Activated CD8-positive, alpha-beta memory T cell treated with anti-CD3 and anti-CD28 coated beads for 1 hour (primary cell): ENCODE data around the gene YY1AP1.
A peak's percentile ranks its signal among the peaks of the same experiment; 100 is the strongest.
"Not testable (repeated sequence)": the region's sequence is repeated elsewhere in the genome, so short reads cannot be mapped to it uniquely, and the experiment has no call there.

Experiments
- DNase-seq, 2 donors: peaks; one replicate each; pipeline ENCODE4 v3.0.0-alpha.2; 2020; ENCODE audit warnings: low read depth in 1 of 2; ENCODE audit errors: extremely low read depth in 1 of 2

Gene YY1AP1

DNA sequence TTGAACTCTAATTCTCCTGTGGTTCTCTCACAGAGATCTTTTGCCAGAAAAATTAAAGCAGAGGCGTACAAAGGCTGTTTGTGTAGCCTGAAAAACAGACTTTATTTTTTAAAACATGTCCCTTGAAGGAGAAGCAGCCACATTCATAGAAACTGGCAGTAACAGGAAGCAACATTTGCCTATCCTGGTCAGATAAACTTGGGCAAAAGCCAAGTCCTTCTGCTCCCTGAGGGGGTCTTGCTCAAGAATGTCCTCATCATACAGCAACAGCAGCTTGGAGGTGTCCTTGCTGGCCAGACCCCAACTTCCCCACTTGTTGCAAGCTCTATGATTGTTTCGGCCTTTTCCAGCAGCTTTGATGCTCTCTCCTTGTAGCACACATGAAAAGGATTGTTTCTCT lies 42.3 kb downstream of the YY1AP1 start:
- DNase-seq: no peak

DNA sequence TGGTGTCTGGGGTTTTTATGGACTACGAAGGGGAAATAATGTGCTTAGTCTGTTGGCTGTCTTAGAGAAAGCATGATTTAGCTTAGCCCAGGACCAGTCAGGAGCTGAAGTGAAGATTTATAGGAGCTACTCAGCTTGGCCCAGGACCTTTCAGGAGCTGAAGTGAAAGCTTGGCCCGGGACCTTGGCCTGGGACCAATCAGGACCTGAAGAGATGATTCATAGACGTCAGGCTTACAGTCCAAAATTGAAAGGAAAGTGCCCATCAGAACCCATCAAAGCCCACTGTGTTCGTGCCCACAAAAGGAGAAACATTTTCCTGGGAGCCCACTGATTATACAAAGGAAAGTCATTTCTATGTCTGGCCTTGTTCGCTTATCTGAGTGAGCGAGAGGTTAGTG lies 42.9 kb downstream of the YY1AP1 start:
- no peak for DNase-seq

DNA sequence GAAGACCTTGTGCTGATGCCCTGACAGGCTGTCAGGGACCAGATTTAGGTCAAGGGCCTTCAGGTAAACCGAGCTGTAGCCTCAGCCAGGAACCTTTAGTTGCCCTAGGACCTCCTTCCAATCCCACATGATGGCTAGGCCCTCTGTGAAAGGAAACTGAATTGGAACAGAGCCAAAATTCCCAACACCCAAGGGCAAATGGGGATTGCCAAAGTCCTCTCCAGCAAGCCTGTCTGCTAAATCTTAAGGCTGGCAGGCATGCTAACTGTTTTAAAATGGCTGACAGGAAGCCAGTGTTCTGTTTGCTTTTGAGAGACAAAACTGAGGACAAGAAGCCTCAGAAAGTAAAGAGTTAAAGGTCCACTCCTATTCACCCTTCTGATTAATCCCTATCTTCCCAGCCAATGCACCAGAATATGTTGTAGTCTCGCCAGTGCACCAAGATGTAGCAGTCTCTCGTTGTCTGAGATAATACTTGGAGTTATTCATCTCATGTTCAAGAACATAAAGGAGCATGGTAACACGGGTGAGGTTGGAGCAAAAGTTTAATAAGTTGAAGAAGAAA lies 43.5 kb downstream of the YY1AP1 start:
- DNase-seq: no peak

DNA sequence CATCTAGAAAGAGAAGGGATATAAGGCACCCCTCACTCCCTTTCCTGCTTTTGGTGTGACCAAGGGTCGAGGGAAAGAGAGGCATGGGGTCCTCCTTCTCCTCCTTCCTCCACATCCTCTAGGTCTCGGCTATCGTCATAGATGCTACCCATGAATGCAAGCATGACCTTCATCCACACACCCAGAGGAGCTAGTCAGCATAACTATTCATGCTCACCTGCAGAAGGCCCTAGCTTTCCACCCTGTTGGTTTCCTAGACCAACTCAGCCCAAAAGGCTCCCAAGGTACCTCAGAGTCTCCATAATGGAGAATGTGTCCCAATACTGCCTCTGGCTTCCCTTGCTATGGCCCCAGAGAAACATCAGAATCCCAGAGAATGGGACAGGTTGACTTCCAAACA lies 45.3 kb downstream of the YY1AP1 start:
- DNase-seq: no peak

DNA sequence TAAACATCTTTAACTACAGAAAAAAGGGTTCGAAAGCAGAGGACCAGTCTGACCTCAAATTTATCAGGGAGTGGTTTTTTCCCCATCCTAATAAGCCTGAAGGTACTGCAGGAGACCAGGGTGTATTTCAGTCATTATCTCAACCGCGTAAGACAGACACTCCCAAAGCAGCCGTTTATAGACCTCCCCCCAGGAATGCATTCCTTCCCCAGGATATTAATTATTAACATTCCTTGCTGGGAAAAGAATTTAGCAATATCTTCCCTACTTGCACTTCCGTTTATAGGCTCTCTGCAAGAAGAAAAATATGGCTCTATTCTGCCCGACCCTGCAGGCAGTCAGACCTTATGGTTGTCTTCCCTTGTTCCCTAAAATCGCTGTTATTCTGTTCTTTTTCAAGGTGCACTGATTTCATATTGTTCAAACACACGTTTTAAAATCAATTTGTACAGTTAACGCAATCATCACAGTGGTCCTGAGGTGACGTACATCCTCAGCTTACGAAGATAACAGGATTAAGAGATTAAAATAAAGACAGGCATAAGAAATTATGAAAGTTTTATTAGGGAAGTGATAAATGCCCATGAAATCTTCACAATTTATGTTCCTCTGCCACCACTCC lies 45.9 kb downstream of the YY1AP1 start:
- not testable (repeated sequence) for DNase-seq

DNA sequence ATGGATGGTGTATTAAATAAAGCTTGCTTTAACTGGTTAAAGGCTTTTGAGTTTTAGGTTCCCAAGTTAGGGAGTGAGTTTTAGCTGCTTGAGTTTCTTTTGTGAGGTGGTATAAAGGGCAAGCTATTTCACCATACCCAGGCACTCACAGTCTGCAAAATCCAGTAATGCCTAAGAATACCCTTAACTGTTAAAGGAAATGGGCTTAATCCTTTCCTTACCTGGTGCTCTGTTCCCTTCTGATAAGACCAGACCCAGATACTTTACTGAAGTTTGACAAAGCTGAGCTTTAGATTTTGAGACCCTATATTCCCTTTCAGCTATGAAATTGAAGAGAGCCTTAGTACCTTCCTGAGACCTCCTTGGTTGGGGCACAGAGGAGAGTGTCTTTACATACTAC lies 48.2 kb downstream of the YY1AP1 start:
- no peak for DNase-seq

DNA sequence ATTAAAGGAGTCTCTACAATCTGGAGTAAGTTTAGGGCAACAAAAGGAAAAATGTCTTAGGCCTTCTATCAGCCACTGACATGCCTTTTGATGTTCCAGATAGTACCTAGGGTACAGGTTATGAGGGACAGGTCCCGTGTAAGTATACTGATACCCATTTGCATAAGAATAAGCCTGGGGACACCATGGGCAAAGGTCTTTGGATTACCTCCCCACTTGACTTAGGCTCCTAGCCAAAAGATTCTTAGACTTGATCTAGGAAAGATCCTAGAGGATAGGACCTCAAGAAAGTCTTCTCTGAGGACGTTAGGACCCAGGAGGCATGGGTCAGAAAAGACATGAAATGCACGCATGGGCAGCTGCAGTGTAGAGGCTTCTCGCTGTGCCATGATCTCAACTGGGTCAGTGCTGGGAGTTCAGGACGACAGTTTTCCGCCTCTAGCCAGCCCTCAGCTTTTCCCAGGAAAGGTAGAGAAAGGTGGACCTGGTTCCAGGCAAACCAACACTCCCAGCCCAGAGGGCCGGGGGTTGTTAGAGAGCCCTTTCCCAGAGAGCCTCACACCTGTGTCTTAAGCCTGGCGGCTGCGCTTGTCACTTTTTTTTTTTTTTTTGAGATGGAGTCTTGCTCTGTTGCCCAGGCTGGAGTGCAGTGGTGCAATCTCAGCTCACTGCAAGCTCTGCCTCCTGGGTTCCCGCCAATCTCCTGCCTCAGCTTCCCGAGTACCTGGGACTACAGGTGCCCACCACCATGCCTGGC lies 52.0 kb downstream of the YY1AP1 start:
- no peak for DNase-seq

DNA sequence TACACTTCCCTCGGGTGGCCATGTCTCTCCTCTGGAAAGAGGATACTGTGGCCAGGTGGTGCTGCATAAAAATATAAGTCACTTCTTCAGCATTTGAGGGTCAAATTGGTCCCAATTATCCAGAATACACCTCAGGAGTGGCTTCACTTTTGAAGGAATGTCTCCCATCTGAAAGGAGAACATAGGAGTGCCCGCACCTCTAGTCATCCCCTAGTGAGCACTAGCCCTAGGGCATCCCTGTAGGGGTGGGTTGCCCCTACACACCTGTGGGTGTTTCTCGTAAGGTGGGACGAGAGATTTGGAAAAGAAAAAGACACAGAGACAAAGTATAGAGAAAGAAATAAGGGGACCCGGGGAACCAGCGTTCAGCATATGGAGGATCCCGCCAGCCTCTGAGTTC lies 62.1 kb downstream of the YY1AP1 start:
- DNase-seq: not testable (repeated sequence)

DNA sequence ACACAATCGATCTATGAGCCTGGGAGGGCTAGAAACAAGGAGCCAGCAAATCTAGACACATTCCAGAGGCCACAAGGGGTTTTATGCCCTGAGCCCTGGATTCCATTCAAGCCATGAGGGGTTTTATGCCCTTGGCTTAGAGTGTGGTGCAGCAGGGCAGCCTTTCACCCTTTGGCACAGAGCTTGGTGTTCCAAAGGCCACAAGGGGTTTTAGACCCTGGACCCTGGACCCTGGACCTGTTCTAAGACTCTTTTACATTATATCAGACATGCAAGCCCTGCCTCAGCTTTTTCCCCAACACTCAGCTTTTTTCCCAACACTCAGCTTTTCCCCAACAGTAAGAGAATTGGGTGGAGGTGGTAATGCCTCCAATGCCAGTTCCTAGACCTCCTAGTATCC lies 65.2 kb downstream of the YY1AP1 start:
- no peak for DNase-seq

DNA sequence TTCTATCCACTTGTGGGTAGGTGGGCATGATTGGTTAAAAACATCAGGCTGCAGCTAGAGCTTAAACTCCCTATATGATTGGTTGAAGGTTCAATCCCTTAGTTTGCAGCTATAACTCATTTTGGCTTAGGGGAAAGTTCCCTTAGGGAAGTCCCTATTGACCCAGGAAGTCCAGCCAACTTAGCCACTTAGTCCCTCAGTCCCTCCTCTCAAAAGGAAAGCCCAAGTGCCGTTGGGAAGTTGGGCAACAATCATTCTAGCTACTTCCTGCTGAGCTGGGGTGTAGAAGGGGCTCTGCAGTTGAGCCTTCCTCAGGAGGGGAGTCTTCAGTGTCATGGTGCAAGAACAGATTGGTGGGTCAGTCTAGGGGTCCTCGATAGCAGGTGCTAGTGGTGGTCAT lies 66.4 kb downstream of the YY1AP1 start:
- no peak for DNase-seq

DNA sequence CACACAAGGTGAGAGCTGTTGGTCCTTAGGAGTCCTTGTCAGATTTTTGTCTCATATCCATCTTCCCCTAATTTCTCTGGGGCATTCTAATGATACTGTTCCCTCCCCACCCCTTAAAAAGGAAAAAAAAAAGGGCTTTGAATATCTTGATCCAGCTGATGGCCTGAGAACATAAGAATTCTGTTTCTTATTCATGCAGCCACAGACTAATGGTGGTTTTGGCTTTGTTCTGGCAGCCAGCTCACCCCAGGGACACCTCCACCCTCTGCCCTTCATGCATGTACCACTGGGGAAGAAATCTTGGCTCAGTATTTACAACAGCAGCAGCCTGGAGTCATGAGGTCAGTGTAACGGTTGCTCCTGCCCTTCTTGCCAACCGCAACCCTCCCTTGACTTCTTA lies 75.3 kb downstream of the YY1AP1 start:
- DNase-seq: not testable (repeated sequence)

DNA sequence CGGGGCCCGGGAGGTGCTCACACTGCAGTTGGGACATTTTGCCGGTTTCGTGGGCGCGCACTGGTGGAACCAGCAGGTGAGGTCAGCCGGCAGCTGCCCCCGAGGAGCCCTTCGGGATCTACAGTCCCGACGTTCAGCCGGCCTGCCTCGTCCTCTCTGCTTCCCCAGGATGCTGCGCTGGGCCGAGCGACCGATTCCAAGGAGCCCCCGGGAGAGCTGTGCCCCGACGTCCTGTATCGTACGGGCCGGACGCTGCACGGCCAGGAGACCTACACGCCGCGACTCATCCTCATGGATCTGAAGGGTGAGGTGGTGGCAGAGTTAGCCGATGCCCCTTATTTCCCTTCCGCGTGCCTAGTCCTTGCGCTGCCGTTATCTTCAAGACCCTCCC lies 78.3 kb downstream of the YY1AP1 start:
- DNase-seq: not testable (repeated sequence)

DNA sequence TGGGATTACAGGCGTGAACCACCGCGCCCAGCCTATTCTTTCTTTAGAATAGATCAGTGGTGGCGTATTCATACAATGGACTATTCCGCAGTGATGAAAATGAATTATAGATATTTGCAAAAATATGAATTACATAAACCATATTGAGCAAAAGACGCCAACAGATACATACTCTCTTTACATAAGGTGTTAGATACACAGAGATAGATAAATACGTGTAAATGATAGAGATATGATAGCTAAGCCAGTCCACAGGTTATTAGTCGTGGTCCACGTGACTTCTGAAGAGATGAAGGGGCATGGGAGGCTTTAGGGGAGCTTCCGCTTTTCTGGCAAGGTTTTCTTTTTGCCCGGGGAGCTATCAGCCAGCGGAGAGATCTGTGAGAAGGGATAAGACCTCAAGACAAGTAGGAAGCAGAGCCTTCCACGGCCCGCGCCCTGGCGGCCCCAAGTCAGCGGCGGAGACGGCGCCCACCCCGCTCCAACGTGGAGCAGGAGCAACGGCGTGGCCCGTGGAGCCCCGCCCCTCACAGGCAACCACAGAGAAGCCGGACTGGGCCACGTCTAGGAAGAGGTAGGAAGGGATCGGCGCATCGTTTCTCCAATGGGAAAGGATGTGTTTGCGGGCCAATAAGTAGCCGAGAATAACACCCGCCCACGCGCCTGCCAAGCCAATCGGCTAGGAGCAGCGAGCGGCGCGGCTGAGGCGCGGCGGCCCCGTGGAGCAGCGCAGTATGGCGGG lies 78.9 kb downstream of the YY1AP1 start, which contains the start of gene MSTO1:
Gene MSTO1 (plus strand): TSS at position 704 of the 742 bp plus-strand sequence. CDS start 31 bp downstream, at position 735.
- DNase-seq: peak; percentile 84 to 87
